Activated CD4-positive, alpha-beta T cell treated with anti-CD3 and anti-CD28 coated beads, Interleukin-2, amount 50 U/mL, for 4 hours (primary cell): ENCODE data around the gene SLC36A4.
"Not testable (repeated sequence)": the region's sequence is repeated elsewhere in the genome, so short reads cannot be mapped to it uniquely, and the experiment has no call there.

Experiments used
- DNase-seq, 2 experiments: peaks; one replicate each; pipeline ENCODE4 v3.0.0-alpha.2; 2020

The SLC36A4 gene

GRCh38 chr11:93197380-93198214 is at the start of gene SLC36A4:
Gene SLC36A4 (minus strand): TSS chr11:93197991. CDS start chr11:93197832, 159 bp downstream.
- peak; percentile 83 to 86 for DNase-seq

GRCh38 chr11:93246790-93247189 is 49.0 kb upstream of the SLC36A4 start:
- not testable (repeated sequence) for DNase-seq

GRCh38 chr11:93244018-93244417 is 46.2 kb upstream of the SLC36A4 start:
- no peak for DNase-seq

GRCh38 chr11:93239966-93240365 is 42.2 kb upstream of the SLC36A4 start:
- no peak for DNase-seq

- no peak for DNase-seq
Measured at GRCh38 chr11:93238956-93239355, 41.2 kb upstream of the SLC36A4 start.

- DNase-seq = no peak
Measured at GRCh38 chr11:93236741-93237675, 39.2 kb upstream of the SLC36A4 start.

GRCh38 chr11:93234602-93235207 is 36.9 kb upstream of the SLC36A4 start:
- DNase-seq = peak; percentile 56 to 59

- DNase-seq = no peak
Measured at GRCh38 chr11:93229876-93230275, 32.1 kb upstream of the SLC36A4 start.

GRCh38 chr11:93225662-93226061 is 27.9 kb upstream of the SLC36A4 start:
- DNase-seq = no peak

GRCh38 chr11:93221539-93221938 is 23.7 kb upstream of the SLC36A4 start:
- no peak for DNase-seq

GRCh38 chr11:93220078-93220477 is 22.3 kb upstream of the SLC36A4 start:
- no peak for DNase-seq

GRCh38 chr11:93219440-93219839 is 21.6 kb upstream of the SLC36A4 start:
- DNase-seq = no peak

- DNase-seq = no peak
Measured at GRCh38 chr11:93216511-93217101, 18.8 kb upstream of the SLC36A4 start.

GRCh38 chr11:93213622-93214021 is 15.8 kb upstream of the SLC36A4 start:
- DNase-seq = no peak

GRCh38 chr11:93212094-93212493 is 14.3 kb upstream of the SLC36A4 start:
- DNase-seq = no peak

- no peak for DNase-seq
Measured at GRCh38 chr11:93209466-93209865, 11.7 kb upstream of the SLC36A4 start.

- no peak for DNase-seq
Measured at GRCh38 chr11:93208663-93209270, 11.0 kb upstream of the SLC36A4 start.

- DNase-seq = no peak
Measured at GRCh38 chr11:93199616-93200015, 1.8 kb upstream of the SLC36A4 start.

- no peak for DNase-seq
Measured at GRCh38 chr11:93198215-93198845, 539 bp upstream of the SLC36A4 start.

GRCh38 chr11:93196816-93197379 is 893 bp downstream of the SLC36A4 start:
- DNase-seq = no peak

GRCh38 chr11:93194673-93195291 is 3.0 kb downstream of the SLC36A4 start:
- no peak for DNase-seq
